Suppressor macrophage (primary cell): ENCODE measurements around the gene CRB2.

Experiments
- DNase-seq, 4 experiments: peaks; one replicate each; pipeline ENCODE4 v3.0.0-alpha.2; 2020 to 2022

Gene CRB2

DNA sequence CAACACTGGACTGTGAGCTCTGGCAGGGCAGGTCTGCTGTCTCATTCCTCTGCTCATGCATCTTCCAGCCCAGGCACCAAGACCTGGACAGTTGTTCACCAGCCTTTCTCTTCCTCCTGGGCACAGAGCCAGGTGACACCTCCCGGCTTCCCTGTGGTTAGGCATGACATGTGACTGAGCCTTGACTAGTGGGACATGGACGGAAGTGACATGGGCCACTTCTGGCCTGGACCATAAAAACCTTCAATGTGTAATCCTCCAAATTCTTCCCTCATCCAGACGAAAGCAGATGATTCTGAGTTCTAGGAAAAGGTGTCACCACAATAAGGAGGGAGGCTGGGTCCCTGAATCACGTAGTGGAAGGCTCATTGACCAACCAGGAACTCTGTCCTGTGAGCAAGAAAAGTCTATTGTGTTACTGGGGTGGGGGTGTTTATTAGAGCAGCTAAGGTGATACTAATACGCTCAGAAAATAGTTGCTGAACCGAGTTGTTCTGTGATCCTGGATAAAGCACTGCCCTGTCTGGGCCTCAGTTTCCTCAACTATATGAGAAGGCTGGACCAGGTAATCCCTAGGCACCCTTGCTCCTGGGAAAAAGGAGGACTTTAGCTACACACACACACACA lies 26.6 kb upstream of the CRB2 start:
- DNase-seq: peak; percentile 70 to 84 (median 76)

DNA sequence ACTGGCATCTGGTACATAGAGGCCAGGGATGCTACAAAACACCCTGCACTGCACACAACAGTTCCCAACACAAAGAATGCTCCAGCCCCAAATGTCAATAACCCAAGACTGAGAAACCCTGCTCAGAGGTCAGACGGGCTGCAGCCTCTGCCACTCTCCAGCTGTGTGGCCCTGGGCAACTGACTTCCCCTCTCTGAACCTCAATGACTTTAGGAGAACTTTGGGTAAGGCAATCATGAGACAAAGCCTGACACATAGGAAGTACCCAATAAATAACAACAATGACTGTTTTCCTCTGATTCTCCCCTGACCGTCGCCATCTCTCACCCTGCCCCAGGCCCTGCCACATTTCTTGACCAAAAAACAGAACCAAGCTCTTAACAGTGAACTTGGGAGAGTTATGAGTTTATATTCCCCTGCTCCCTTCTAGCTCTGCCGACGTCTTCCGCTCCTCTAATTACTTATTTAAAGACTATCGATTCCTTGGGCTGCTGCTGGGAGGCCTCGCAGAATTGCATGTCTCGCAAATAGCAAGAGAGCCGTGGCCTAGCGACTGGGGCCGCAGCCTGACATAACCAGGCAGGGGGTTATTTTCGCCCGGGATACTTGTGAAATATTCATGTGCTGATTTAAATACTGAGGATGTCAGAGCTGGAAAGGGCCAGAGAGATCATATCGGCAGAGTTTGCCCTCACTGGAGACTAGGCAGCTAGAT lies 24.5 kb upstream of the CRB2 start:
- peak; percentile 42 to 74 (median 66) for DNase-seq

- DNase-seq: peak; percentile 35 to 74 (median 60)
Measured at GRCh38 chr9:123333058-123333669, 22.8 kb upstream of the CRB2 start.

DNA sequence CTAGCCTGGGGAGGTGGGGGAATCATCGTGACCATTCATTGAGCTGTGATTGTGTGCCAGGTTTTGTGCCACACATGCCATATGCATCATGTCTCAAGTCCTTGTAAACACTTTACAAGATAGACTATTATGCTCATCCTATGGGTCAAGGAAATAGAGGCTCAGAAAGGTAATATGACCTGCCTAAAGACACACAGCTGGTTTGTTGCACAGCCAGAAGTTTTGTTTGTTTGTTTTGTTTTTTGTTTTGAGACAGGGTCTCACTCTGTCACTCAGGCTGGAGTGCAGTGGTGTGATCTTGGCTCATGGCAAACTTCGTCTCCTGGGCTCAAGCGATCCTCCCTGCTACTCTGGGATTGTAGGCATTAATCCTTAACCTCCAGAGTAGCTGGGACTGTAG lies 21.4 kb upstream of the CRB2 start:
- no peak for DNase-seq

DNA sequence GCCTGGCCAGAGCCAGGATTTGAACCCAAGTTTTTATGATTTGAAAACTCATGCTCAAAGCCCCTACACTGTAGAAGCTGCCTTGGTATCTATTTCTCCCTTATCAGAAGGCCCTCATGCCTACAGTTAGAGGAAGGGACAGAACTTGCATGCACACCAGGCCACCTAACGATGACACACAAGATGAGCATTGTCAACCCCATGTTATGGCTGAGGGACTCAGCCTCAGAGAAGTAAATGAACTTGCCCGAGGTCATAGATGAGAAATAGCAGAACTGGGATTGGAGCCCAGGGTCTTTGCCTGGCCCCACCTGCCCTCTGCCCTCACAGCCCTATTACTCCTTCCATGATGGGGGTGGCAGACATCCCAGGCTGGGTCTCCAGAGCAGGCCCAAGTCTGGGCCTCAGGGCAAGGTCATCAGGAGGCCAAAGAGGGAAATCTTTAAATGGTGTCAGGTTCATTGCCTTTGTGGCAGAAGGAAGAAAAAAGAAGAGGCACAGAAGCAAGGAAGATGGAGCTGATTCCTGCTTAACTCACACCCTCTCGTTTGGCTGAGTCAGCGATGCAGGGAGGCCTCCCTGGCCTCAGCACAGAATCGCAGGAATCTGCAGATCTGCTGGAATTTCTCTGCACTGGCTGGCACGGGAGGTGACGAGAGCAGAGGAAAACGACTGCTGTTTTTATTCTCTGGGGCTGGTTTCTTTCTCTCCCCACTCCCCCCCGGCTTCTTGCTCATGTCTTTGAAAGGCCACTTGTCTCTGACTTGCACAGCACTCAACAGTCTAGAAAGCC lies 20.6 kb upstream of the CRB2 start:
- DNase-seq: peak in 1 of 4 experiments; percentile 25

DNA sequence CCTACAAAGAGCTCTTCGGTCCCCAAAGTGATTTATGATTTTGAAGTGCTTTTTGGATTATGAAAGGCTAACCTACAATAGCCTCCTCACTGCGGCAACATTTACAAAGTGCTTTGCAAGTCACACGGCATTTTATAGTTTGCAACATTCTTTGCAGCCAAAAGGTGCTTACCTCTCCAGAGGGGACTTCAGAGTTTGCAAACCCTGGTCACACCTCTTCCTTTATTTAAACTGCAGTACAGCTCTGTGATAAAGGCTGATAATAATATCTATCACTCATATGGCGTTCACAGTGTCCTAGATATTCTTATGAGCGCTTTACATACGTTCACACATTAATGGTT lies 20.0 kb upstream of the CRB2 start:
- DNase-seq: no peak

- DNase-seq: no peak
Measured at GRCh38 chr9:123336449-123336848, 19.5 kb upstream of the CRB2 start.

GRCh38 chr9:123336959-123337358 lies 19.0 kb upstream of the CRB2 start:
- DNase-seq: no peak

DNA sequence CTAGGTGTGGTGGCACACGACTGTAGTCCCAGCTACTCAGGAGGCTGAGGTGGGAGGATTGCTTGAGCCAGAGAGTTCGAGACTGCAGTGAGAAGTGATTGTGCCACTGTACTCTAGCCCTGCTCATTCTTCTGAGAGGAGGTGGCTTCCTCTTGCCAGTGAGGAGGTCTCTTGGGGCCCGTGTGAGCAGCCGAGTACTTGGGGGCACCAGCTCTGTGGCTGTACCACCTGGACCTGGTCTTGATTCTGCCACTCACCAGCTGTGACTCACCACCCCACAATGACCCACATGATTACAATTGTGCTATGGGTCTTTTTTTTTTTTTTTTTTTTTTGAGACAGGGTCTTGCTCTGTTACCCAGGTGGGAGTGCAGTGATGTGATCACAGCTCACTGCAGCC lies 18.0 kb upstream of the CRB2 start:
- peak in 1 of 4 experiments; percentile 34 for DNase-seq

DNA sequence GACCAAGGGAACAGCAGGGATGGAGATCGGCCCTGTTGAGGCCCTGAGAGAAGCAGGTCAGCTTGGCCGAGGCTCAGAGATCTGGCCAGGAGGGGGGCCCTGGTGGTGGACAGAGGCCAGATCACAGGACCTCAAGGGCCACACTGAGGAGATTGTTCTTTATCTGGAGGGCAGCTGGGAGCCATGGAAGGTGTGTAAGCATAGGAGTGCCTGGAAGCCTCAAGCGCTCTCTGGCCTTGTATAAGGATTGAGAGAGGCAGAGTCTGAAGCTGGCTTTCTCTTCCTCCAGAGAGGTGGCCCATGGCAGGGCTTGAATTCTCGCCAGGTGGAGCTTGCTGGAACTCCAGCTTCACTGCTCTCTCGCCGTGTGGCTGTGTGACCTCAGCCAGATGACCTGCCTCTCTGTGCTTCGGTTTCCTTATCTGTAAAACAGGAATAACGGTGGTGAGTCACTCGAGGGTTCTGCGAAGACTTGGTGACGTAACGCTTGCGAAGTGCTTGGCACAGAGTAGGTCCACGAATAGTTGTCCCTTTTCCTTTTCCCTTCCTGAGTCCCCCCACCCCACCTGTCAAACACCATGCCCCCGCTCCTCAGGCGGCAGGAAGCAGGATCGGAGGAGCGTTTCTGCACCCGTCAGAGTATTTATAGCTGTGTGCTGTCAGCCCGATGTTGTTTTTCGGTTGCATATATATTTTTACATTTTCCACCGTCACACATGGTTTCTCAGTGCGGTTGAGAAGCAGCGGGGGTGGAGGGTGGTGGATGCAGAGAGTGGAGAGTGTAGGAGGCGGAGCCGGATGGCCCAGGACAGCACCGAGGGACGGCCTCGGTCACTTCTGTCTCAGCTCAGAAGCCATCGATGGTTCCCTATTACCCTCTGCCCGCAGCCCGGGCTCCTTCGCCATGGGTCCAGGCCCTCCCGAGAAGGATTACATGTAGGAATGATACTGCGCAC lies 17.0 kb upstream of the CRB2 start:
- peak; percentile 86 to 93 (median 90) for DNase-seq

DNA sequence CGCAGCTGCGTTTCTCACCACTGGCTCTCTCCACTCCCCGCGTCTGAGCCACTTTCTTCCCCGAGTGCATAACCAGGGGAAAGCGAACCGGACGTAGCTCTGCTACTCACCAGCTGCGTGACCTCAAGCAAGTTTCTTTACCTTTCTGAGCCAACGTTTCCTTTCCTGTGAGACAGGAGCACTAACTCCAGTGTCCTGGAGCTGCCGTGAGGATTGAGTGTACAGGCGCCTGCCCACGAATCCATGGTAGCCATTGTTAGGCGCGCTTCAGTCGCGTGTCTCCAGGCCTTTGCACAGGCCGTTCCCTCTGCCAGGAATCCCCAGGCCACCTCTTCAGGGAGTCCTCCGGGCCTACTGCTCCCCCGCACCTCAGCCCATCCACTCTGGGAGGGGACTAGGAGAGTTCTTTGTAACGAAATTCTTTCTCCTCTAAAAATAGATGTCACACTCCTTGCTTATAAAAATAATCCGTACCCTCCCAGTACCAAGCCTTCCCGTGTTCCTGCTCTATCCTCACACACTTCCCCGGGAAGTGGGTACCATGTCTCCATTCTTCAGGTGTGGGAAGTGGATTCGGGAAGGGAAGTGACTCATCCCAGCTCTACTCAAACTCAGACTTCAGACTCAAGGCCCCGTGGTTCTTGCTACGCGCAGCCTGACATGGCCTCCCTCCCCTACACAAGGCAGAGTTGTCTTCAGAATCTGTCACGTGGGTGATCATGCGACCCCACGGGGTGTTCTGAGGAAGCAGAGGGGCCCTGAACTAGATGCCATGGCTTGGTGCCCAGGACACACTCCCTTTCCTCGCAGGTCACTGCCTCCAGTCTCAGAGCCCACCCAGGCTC lies 16.1 kb upstream of the CRB2 start:
- DNase-seq: peak; percentile 78 to 89 (median 84)

DNA sequence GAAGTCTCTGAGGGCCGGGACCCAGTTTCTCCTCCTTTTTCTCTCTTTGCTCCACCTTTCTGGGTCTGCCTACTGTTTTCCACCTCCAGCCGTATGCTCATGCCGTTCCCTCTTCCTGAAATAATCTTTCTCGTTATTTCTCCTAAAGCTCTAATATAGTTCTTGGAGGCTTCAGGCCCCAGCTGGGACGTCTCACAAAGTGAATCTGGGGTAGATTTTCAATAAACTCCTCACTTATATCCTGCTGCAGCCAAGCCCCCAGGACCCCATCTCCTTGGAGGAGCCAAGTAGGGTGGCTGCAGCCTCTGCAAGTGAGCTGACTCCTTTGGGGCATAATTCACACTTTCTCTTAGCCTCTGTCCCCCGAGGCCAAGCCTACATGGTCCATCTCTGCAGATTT lies 14.2 kb upstream of the CRB2 start:
- no peak for DNase-seq

GRCh38 chr9:123342247-123342646 lies 13.8 kb upstream of the CRB2 start:
- DNase-seq: no peak

- DNase-seq: peak; percentile 54 to 73 (median 72)
Measured at GRCh38 chr9:123343443-123344191, 12.4 kb upstream of the CRB2 start.

DNA sequence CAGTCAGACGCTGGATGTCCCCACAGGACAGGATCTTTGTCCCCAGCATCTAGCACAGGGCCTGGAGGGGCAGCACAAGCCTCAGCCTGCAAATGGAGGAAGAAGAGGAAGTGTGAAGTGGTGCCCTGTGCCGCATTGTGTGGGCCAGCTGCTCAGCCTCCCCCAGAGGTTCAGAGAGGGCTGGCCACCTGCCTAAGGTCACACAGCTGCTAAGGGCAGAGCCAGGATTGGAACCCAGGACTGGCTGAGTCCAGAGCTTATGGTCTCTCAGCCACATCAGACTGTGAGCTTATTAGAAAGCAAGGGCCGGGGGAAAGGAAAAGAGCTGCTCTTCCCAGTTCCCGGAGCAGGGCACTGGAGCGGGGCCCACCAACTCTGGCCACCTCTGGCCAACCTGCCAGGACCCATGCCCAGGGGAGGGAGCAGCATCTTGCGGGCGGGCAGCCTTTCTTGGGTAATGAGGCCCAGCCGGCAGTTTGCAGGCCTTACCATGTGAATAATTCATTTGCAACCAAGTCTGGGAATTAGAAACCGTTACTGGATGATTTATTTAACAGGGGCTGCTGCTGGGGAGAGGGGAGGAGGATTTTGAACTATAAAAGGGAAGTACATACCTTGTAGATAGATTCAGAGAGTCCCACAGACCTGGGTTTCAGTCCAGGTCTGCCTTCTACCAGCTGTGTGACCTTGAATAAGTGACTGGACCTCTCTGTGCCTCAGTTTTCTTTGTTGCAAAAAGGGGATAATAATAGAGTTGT lies 11.6 kb upstream of the CRB2 start:
- DNase-seq: peak in 2 of 4 experiments; percentile 36 to 63

DNA sequence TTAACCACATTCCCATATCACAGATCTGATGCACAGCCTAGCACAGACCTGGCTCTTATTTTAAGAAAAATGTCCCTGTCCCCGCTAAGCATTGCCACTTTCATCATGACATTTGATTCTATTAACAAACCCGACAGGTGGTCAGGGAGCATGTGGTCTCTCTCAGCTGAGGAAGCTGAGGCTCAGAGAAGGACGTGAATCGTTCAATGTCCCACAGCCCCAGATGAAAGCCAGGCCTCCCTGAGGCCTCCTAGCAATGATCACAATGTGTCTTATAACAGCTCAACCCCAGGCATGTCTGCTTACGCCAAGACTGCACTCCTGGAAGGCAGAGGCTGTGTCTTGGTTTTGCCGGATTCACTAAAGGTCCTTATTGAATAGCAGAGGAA lies 10.4 kb upstream of the CRB2 start:
- DNase-seq: no peak

DNA sequence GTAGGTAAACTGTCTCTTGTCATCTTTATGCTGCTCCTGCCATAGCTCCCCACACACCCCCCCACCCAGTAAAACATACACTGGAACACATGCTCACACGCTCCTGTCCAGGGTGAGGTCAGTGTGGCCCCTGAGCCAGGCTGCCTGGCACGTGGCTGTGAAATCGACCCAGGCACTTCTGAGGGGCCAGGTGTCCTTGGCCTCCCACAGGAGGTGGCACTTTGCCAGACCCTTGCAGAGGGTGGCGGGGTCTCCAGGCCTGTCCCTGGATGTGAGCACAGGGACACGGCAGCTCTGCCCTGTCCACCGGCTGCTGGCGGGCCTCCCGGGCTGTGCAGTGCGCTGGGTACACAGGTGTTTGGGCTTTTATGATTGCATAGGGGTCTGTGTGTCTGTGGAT lies 10.0 kb upstream of the CRB2 start:
- DNase-seq: no peak

DNA sequence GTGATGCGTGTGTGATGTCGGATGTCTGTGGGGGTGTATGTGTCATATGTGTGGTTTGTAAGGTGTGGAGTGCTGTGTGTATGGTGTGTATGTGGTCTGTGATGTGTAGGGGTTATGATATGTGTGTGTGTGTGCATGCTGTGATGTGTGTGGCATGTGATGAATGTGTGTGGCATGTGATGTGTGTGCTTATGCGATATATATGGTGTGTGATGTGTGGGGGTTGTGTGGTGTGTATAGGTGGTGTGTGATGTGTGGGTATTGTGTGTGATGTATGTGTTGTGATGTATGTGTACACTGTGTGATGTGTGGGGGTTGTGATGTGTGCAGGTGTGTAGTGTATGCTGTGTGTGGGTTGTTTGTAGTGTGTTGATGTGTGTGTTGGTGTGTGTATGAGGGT lies 9.2 kb upstream of the CRB2 start:
- no peak for DNase-seq

DNA sequence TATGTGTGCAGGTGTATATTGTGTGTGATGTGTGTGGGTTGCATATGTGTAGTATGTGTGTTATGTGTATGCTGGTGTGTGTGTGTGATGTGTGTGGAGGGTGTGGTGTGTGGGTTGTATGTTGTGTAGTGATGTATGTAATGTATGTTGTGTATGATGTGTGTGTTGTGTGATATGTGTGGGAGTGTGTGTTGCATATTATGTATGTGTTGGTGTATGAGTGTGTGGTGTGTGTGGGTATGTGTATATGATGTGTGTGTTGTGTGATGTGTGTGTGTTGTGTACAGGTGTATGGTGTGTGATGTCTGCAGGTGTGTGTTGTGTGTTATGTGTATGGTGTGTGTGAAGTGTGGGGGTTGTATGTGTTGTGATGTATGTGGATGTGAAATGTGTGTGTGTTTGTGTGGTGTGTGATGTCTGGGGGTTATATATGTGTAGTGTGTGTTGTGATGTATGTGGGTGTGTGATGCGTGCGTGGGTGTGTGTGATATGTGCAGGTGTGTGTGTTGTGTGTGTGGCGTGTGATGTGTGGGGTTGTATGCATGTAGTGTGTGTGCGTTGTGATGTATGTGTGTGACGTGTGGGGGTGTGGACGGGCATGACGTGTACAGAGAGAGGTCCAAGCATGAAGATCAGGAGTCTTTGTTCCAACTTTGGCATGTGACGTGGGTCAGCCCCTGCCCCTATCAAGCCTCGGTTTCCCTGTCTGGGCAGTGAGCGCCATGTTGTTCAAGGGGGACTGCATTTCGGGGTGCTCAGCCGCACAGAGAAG lies 8.5 kb upstream of the CRB2 start:
- DNase-seq: no peak
